ENCODE measurements around the gene ABHD12B. TPM values are rescaled to one million over a fixed set of nuclear protein-coding genes. Genes with fewer than 3 reads are reported as not detected.
A peak's percentile ranks its signal among the peaks of the same experiment; 100 is the strongest.

Gene ABHD12B
- total RNA-seq, 2 experiments from 2014 or later = not detected

DNA sequence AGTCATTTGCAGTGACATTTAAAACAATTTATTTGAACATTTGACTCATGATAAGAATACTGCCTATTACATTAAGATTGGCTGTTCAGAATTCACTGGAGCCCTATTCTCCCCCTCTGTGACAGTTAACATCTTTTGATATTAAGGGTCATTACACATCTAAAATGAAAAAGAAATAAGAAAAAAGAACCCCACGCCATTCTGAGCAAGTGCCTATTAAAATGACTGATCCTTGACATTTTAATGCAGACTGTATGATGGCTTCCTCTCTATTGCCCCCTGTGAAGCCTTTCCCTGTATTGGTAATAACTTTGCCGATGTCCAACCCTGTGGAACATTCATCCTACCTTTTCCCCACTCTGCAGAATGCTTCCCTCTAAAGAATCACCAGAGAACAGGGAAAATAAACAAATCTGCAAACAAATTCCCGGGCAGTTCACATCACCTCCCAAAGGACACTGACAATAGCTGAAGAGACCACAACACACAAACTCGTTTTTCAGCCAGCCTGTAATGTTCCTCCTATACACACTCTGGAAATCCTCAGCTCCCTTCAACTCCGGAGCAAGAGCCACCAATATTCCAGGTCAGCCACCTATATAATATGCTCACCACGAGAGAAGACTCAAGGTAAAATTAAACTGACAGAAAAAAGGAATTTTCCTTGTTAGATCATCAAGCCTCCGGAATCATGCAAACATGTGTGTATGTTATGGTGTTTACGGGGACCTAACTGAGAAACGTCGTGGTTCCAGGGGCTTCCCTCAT lies 42.9 kb upstream of the ABHD12B start:
- POLR2A ChIA-PET = interaction anchor here (0.7 to 5.4 kb wide), 17 partner anchors 7 to 1208 kb away, joined by 3 to 83 read pairs (median 4); partner anchors contain the start of genes MGAT2 and RPL36AL
- CTCF ChIA-PET = interaction anchor here (1.0 to 4.6 kb wide), 4 partner anchors 8 to 51 kb away, joined by 3 to 19 read pairs (median 4); no protein-coding TSS in a partner anchor
- Histone ChIP-seq H3K36me3 (ENCODE audit: insufficient read depth, low read length) (no peaks in the 10 kb centered on the region), H3K27me3 (ENCODE audit: control insufficient read depth in 1 of 2, insufficient read depth in 2 of 2, low read length in 2 of 2) (no peaks in the 10 kb centered on the region), H3K4me3 (ENCODE audit: low read length) (peak overlapping the region; percentile 78), H3K27ac (ENCODE audit: low read depth in 1 of 2, low read length in 2 of 2) (peak overlapping the region in 1 of 2 donors; percentile 72), H3K4me1 (ENCODE audit: insufficient read depth, low read length) (peaks cover 31% of the 10 kb centered on the region), H3K9me3 (ENCODE audit: control insufficient read depth in 1 of 2, insufficient read depth in 1 of 2, low read length in 2 of 2) (no peaks in the 10 kb centered on the region)
- no peak for DNase-seq
- intact Hi-C loops (cut with DNase I, micrococcal nuclease) = loop anchor here in 1 of 2 experiments (10.0 kb wide), 1 partner anchor 594 kb away; the partner anchor contains the start of gene SOS2
- Mint-ChIP-seq H3K9me3 (no peaks in the 10 kb centered on the region), H3K36me3 (ENCODE audit: low read depth) (peaks cover 22% of the 10 kb centered on the region), H3K4me1 (ENCODE audit: low read depth) (peaks cover 80% of the 10 kb centered on the region), H3K27me3 (no peaks in the 10 kb centered on the region), H3K4me3 (peak overlapping the region; percentile 90), H3K27ac (peak overlapping the region; percentile 87)
- no peak for ATAC-seq (ENCODE audit: poor library complexity)
- TF ChIP-seq, protein P1, sequence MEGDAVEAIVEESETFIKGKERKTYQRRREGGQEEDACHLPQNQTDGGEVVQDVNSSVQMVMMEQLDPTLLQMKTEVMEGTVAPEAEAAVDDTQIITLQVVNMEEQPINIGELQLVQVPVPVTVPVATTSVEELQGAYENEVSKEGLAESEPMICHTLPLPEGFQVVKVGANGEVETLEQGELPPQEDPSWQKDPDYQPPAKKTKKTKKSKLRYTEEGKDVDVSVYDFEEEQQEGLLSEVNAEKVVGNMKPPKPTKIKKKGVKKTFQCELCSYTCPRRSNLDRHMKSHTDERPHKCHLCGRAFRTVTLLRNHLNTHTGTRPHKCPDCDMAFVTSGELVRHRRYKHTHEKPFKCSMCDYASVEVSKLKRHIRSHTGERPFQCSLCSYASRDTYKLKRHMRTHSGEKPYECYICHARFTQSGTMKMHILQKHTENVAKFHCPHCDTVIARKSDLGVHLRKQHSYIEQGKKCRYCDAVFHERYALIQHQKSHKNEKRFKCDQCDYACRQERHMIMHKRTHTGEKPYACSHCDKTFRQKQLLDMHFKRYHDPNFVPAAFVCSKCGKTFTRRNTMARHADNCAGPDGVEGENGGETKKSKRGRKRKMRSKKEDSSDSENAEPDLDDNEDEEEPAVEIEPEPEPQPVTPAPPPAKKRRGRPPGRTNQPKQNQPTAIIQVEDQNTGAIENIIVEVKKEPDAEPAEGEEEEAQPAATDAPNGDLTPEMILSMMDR (IDR thresholded peaks at IDR 0.05) = no peak

DNA sequence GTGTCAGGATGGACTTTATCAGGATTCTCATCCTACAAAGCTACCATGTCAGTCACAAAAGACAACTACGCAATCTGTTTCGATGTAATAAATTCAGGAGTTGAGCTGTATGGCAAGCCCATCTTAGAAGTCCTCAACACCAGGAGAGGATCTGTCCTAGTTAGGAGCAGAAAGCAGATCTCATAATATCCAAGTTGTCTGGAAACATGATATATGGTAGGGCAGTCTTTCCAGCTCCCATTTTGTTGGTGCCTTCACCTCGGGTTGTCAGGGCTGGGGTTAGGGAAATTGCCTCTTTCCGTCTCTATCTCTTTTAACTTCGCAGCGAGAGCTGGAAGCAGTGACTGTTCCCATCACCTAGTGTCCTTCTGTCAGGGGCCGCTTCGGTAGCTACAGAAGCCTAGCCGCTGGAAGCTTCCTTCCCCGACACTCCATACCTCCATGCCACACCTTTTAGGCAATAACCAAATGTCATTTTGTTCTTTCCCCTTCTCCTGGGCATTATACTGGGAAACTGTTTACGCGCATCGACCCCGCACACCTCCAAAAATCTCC lies 42.3 kb upstream of the ABHD12B start:
- Mint-ChIP-seq H3K27ac (peak overlapping the region; percentile 87), H3K4me1 (ENCODE audit: low read depth) (peaks cover 79% of the 10 kb centered on the region), H3K27me3 (no peaks in the 10 kb centered on the region), H3K4me3 (peak overlapping the region; percentile 90), H3K36me3 (ENCODE audit: low read depth) (peaks cover 22% of the 10 kb centered on the region), H3K9me3 (no peaks in the 10 kb centered on the region)
- Histone ChIP-seq H3K27ac (ENCODE audit: low read depth in 1 of 2, low read length in 2 of 2) (peak overlapping the region in 1 of 2 donors; percentile 72), H3K36me3 (ENCODE audit: insufficient read depth, low read length) (no peaks in the 10 kb centered on the region), H3K4me1 (ENCODE audit: insufficient read depth, low read length) (peaks cover 27% of the 10 kb centered on the region), H3K9me3 (ENCODE audit: control insufficient read depth in 1 of 2, insufficient read depth in 1 of 2, low read length in 2 of 2) (no peaks in the 10 kb centered on the region), H3K27me3 (ENCODE audit: control insufficient read depth in 1 of 2, insufficient read depth in 2 of 2, low read length in 2 of 2) (no peaks in the 10 kb centered on the region), H3K4me3 (ENCODE audit: low read length) (peak overlapping the region; percentile 78)
- no peak for ATAC-seq (ENCODE audit: poor library complexity)
- ChIA-PET POLR2A (interaction anchor here (0.6 to 5.4 kb wide), 21 partner anchors 8 to 1209 kb away, joined by 3 to 83 read pairs (median 4); partner anchors contain the start of genes MGAT2 and RPL36AL), CTCF (interaction anchor here (1.0 to 4.6 kb wide), 3 partner anchors 9 to 30 kb away, joined by 3 to 19 read pairs (median 3); no protein-coding TSS in a partner anchor)
- peak in 1 of 14 experiments; percentile 21 for DNase-seq
- intact Hi-C loops (cut with DNase I, micrococcal nuclease) = loop anchor here (1.0 to 10.0 kb wide), 6 partner anchors 7 to 967 kb away; partner anchors contain the start of gene SOS2 (in 1 of the 2)
- TF ChIP-seq, protein P1 (IDR thresholded peaks at IDR 0.05) = no peak

All from CD4-positive, alpha-beta T cell (primary cell).